Dendritic cell treated with granulocyte-macrophage colony-stimulating factor and Interleukin-4, amounts not matched to agents 40 ng/mL and 50 ng/mL, for 4 days (primary cell): ENCODE measurements around the gene LITAFD.
"Not testable (repeated sequence)": the region's sequence is repeated elsewhere in the genome, so short reads cannot be mapped to it uniquely, and the experiment has no call there.

Experiments
- H3K27ac Mint-ChIP-seq: one replicate; pipeline ENCODE4 v1.8.0; 2022; ENCODE audit warnings: mild to moderate bottlenecking, mixed read lengths
- H3K27me3 Mint-ChIP-seq: one replicate; pipeline ENCODE4 v1.8.0; 2022; ENCODE audit warnings: mild to moderate bottlenecking, mixed read lengths
- H3K36me3 Mint-ChIP-seq: one replicate; pipeline ENCODE4 v1.8.0; 2022; ENCODE audit warnings: low read depth, mixed read lengths
- H3K4me1 Mint-ChIP-seq: one replicate; pipeline ENCODE4 v1.8.0; 2022; ENCODE audit warnings: low read depth, mixed read lengths
- H3K4me3 Mint-ChIP-seq: one replicate; pipeline ENCODE4 v1.8.0; 2022; ENCODE audit warnings: mild to moderate bottlenecking, moderate library complexity, mixed read lengths
- H3K9me3 Mint-ChIP-seq: one replicate; pipeline ENCODE4 v1.8.0; 2022; ENCODE audit warnings: mixed read lengths
- intact Hi-C: fragments of 100-400 bp; cut with micrococcal nuclease; formaldehyde crosslinking; loops from one replicate; pipeline ENCODE4 v1.15.0; 2022

The LITAFD gene

DNA sequence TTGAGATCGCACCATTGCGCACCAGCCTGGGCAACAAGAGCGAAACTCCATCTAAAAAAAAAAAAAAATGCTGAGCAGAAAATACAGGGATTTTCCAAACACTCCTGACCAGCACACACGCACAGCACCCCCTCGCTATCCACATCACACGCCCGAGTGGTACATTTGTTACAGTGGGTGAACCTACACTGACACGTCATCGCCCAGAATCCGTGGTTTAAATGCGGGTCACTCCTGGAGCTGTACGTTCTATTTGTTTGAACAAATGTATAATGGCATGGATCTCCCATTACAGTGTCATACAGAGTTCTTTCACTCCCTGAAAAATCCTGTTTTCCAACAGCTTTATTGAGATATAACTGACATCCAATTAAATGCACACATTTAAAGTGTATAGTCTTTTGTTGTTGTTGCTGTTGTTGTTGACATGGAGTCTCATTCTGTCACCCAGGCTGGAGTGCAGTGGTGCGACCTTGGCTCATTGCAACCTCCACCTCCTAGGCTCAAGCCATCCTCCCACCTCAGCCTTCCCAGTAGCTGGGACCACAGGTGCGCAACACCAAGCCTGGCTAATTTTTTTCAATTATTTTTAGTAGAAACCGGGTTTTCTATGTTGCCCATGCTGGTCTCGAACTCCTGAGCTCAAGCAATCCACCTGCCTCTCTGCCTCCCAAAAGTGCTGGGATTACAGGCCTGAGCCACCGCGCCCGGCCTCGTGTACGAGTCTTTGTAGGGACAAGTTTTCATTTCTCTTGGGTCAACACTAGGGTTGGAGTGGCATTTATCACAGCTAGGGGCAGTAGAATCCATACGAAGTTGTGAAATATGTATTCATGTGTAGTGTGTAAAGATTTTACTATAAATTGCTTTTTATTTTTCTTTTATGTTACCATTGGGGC is 8.9 kb upstream of the LITAFD start:
- no peak overlapping the region for H3K27ac Mint-ChIP-seq
- H3K27me3 Mint-ChIP-seq: peaks cover 5% of the 10 kb centered on the region
- intact Hi-C loops: no loop called here
- H3K4me3 Mint-ChIP-seq: no peak overlapping the region
- no peaks in the 10 kb centered on the region for H3K36me3 Mint-ChIP-seq
- H3K4me1 Mint-ChIP-seq: peaks cover 20% of the 10 kb centered on the region
- no peaks in the 10 kb centered on the region for H3K9me3 Mint-ChIP-seq

DNA sequence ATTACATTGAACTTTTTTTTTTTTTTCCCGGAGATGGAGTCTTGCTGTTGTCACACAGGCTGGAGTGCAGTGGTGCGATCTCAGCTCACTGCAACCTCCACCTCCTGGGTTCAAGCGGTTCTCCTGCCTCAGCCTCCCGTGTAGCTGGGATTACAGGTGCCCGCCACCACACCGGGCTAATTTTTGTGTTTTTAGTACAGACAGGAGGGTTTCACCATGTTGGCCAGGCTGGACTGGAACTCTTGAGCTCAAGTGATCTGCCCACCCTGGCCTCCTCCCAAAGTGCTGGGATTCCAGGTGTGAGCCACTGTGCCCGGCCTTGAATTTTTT is 8.3 kb upstream of the LITAFD start:
- H3K9me3 Mint-ChIP-seq, H3K27ac Mint-ChIP-seq, intact Hi-C loops, H3K4me3 Mint-ChIP-seq, H3K27me3 Mint-ChIP-seq, H3K36me3 Mint-ChIP-seq: not testable (repeated sequence)
- H3K4me1 Mint-ChIP-seq: peaks cover 20% of the 10 kb centered on the region

DNA sequence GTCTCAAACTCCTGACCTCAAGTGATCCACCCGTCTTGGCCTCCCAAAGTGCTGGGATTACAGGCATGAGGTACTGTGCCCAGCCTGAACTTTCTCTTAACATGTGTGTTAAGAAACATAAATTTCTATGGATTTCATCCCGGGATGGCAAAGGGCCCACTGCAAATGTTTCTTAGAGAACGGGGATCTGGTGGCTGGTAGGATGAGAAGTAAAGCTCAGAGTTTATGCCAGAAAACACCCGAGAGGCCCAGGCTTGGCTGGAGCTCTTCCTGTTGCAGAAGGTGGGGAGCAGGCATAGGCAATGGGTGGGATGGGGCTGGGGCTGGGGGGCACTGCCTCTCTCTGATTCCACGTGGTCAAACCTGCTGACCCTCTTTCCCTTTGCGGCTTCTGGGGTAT is 7.8 kb upstream of the LITAFD start:
- intact Hi-C loops: no loop called here
- no peak overlapping the region for H3K27ac Mint-ChIP-seq

DNA sequence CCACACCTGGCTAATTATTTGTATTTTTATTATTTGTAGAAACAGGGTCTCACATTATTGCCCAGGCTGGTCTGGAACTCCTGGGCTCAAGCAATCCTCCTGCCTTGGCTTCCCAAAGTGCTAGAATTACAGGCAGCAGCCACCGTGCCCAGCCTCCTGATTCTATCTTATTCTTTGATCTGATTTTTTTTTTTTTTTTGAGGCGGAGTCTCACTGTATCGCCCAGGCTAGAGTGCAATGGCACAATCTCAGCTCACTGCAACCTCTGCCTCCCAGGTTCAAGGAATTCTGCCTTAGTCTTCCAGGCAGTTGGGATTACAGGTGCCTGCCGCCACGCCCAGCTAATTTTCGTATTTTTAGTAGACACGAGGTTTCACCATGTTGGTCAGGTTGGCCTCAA is 6.8 kb upstream of the LITAFD start:
- intact Hi-C loops: not testable (repeated sequence)

More for the DNA sequence above, 7.8 kb upstream of the LITAFD start:
- H3K27me3 Mint-ChIP-seq: peaks cover 5% of the 10 kb centered on the region
- H3K36me3 Mint-ChIP-seq: no peaks in the 10 kb centered on the region
- H3K9me3 Mint-ChIP-seq: no peaks in the 10 kb centered on the region
- no peak overlapping the region for H3K4me3 Mint-ChIP-seq
- peaks cover 16% of the 10 kb centered on the region for H3K4me1 Mint-ChIP-seq

DNA sequence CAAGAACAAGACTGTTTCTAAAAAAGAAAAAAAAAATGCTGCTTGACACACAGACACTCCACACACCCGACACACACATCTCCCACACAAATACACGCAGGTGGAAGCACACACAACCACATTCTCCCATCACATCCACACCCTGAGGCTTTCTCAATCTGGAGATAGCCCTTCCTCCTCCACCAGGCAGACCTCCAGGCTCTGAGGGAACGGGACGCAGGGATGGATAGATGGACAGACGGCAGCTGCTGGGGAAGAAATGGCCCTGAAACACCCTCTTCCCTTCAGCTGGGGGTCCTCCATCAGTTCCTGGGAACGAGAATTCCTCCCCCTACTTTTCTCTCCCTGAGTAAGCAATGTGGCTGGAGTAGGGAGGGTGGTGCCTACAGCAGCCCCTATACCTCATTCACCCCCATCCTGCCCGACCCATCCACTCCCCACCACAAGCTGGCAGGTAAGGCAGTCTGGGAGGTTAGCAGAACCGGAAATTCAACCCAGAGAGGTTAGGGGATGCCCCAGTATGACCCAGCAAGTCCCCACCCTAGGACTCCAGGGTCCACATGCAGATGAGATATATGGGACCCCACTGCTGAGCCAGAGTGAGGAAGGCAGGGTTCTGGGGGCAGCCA is 4.1 kb upstream of the LITAFD start:
- H3K9me3 Mint-ChIP-seq: no peaks in the 10 kb centered on the region
- H3K36me3 Mint-ChIP-seq: no peaks in the 10 kb centered on the region
- no peaks in the 10 kb centered on the region for H3K4me1 Mint-ChIP-seq
- H3K27me3 Mint-ChIP-seq: peaks cover 5% of the 10 kb centered on the region
- no peak overlapping the region for H3K4me3 Mint-ChIP-seq
- H3K27ac Mint-ChIP-seq: no peak overlapping the region
- intact Hi-C loops: no loop called here

More for the DNA sequence above, 6.8 kb upstream of the LITAFD start:
- not testable (repeated sequence) for H3K9me3 Mint-ChIP-seq, H3K27me3 Mint-ChIP-seq, H3K4me3 Mint-ChIP-seq, H3K4me1 Mint-ChIP-seq, H3K27ac Mint-ChIP-seq, H3K36me3 Mint-ChIP-seq

DNA sequence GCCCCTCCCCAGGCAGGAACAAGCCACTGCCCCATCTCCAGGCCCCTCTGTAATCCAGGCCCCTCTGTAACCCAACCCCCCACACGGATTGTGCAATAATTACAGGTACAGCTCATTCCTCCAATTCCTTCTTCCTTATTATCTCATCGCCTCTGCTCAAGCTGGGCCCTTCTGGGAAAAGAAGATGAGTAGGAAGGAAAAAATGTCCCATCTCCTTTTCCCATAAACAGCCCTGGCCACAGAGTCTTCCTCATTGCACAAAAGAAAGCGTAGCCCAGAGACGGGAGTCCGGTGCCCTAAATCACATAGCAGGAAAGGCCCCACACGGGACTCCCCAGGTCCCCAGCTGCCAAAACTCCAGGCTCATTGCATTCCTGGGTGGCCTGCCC is 3.6 kb upstream of the LITAFD start:
- Mint-ChIP-seq H3K4me1 (no peaks in the 10 kb centered on the region), H3K27me3 (peaks cover 5% of the 10 kb centered on the region), H3K36me3 (no peaks in the 10 kb centered on the region), H3K4me3 (no peak overlapping the region), H3K9me3 (no peaks in the 10 kb centered on the region), H3K27ac (no peak overlapping the region)
- intact Hi-C loops: no loop called here

DNA sequence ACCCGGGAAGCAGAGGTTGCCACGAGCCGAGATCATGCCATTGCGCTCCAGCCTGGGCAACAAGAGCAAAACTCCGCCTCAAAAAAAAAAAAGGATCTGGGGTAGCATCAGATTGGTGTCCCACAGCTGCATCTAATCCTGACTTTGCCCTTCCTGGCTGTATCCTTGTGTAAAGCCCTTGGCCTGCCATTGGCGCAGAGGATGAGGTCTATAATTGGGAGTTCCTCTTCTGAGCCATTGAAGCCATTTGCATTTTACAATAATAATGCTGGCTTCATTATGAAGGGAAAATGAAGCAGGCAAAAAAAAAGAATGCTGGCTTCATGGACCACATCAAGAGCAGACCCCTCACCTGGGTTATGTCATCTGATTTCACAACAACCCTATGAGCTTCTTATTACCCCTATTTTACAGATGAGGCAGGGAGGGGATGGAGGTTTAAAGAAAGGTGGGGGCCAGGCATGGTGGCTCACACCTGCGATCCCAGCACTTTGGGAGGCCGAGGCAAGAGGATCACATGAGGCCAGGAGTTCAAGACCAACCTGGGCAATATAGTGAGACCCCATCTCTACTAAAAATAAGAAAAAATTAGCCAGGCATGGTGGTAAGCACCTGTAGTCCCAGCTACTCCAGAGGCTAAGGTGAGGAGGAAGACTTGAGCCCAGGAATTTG is 1.2 kb upstream of the LITAFD start:
- H3K27ac Mint-ChIP-seq: no peak overlapping the region
- H3K36me3 Mint-ChIP-seq: no peaks in the 10 kb centered on the region
- intact Hi-C loops: loop anchor here (1.0 to 5.0 kb wide), 2 partner anchors 219 to 314 kb away; no protein-coding TSS in a partner anchor
- H3K4me1 Mint-ChIP-seq: no peaks in the 10 kb centered on the region
- peaks cover 7% of the 10 kb centered on the region for H3K27me3 Mint-ChIP-seq
- H3K9me3 Mint-ChIP-seq: no peaks in the 10 kb centered on the region
- H3K4me3 Mint-ChIP-seq: no peak overlapping the region

DNA sequence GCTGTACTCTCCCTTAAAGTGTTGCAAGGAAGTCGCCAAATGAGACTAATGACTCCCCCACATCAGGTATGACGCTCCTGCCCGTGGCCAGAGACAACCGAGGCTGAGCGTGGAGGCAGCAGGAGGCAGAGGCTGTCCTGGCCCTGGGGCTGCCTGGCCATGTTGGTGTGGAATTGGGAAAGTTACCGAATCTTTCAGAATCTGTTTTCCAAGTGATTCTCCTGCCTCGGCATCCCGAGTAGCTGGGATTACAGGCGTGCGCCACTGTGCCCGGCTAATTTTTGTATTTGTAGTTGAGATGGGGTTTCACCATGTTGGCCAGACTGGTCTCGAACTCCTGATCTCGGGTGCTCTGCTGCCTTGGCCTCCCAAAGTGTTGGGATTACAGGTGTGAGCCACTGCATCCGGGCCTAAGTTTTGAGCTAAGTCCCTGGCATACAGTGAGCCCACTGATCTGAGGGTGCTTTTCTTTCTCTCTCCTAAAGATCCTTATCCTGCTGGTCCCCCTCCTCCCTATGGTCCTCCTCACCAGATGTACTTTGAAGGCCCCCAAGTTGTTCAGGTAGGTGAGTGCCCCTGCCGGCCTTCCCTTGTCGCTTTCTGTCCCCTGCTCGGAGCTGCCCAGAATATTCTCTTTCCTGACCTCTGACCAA is 700 bp downstream of the LITAFD start:
- Mint-ChIP-seq H3K4me1 (peaks cover 7% of the 10 kb centered on the region), H3K27ac (no peak overlapping the region), H3K27me3 (peaks cover 23% of the 10 kb centered on the region), H3K9me3 (no peaks in the 10 kb centered on the region), H3K4me3 (no peak overlapping the region), H3K36me3 (peaks cover 10% of the 10 kb centered on the region)
- intact Hi-C loops: loop anchor here (5.0 kb wide), 1 partner anchor 221 kb away; no protein-coding TSS in a partner anchor

DNA sequence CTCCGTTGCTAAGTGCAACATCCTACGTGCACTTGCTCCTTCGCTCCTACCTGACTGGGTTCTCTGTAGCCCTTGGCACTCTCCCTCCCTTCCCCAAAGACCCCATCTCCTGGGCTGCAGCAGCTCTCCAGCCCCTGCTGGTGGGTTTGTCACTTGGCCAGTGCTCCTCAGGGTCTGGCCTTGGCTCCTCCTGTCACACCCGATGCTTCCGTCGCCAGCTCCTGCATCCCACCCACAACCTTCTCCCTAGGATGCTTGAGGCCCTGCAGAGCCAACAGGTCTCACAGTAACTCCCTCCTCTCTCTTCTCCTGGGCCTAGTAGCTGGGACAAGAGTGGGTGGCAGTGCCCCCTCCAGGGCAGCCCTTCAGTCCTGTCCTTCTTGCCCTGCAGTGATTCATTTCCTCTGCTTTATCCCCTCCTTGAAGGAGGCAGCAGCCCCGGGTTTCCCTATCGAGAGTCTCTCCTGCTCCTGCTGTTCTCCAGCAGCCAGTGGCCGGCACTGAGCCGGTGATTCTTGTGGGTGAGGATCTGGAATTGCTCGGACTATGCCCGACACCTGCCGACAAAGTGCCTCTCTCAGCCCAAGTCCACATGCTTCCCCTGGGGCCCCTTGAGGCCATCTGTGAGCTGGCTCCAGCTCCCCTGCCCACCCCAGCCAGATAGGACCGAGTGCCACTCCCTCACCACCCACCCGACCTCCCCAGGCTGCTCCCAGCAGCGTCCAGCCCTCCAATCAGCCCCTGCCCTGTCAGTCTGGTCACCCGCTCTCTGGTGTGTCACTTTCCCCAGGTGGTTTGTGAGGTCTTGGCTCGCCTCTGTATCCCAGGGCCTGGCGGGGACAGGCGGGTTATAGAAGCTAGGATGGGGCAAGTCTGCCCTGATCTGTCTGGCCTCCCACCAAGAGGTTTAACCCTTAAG is 3.8 kb downstream of the LITAFD start:
- H3K4me3 Mint-ChIP-seq: no peak overlapping the region
- H3K36me3 Mint-ChIP-seq: peaks cover 30% of the 10 kb centered on the region
- H3K9me3 Mint-ChIP-seq: no peaks in the 10 kb centered on the region
- H3K27ac Mint-ChIP-seq: no peak overlapping the region
- H3K4me1 Mint-ChIP-seq: peaks cover 7% of the 10 kb centered on the region
- H3K27me3 Mint-ChIP-seq: peaks cover 24% of the 10 kb centered on the region
- intact Hi-C loops: no loop called here

DNA sequence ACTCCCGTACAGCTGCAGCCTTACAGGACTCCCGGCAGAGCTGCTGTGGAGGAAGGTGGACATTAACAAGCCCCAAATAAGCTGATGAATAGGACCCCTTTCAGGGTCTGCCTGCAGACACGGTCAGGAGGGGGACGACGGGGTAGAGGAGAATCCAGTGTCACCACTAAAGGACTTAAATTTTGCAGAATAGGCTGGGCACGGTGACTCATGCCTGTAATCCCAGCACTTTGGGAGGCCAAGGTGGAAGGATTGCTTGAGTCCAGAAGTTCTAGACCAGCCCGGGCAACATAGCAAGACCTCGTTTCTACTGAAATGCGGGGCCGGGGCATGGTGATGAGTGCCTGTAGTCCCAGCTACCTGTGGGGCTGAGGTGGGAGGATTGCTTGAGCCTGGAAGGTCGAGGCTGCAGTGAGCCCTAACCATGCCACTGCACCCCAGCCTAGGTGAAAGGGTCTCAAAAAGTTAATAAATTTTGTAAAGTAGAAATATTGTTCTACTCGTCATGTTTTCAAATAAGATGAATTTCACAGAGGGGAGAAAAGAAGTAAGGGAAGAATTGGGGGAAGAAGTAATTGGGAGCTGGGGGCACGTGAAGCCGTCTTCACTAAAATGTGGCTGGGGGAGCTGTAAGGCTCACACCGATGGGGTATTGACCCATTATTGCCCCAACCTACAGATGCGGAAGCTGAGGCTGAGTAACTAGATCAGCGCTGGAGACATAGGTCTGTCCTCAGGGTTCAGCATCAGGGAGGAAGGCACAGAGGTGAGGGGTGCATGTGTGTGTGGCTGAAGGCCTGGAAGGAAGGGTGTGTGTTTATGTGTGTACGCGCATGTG is 4.7 kb downstream of the LITAFD start:
- peaks cover 39% of the 10 kb centered on the region for H3K36me3 Mint-ChIP-seq
- peaks cover 7% of the 10 kb centered on the region for H3K4me1 Mint-ChIP-seq
- H3K9me3 Mint-ChIP-seq: no peaks in the 10 kb centered on the region
- peaks cover 24% of the 10 kb centered on the region for H3K27me3 Mint-ChIP-seq
- no peak overlapping the region for H3K4me3 Mint-ChIP-seq
- no peak overlapping the region for H3K27ac Mint-ChIP-seq
- intact Hi-C loops: no loop called here

DNA sequence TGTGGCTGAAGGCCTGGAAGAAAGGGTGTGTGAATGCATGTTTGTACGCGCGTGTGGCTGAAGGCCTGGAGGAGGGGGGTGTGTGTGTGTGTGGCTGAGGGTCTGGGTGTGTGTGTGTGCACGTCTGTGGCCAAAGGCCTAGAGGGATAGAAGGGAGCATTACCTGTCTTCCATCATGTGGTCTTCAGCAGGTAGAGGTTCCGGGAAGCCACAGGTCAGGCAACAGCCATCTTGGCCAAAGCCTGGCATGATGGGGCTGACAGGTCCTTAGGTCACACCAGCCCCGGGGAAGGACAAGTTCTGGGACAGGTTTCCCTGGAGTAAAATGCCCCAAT is 5.2 kb downstream of the LITAFD start:
- Mint-ChIP-seq H3K27ac (no peak overlapping the region), H3K4me1 (peaks cover 7% of the 10 kb centered on the region), H3K27me3 (peaks cover 24% of the 10 kb centered on the region), H3K36me3 (peaks cover 45% of the 10 kb centered on the region), H3K9me3 (no peaks in the 10 kb centered on the region), H3K4me3 (no peak overlapping the region)
- intact Hi-C loops: no loop called here

DNA sequence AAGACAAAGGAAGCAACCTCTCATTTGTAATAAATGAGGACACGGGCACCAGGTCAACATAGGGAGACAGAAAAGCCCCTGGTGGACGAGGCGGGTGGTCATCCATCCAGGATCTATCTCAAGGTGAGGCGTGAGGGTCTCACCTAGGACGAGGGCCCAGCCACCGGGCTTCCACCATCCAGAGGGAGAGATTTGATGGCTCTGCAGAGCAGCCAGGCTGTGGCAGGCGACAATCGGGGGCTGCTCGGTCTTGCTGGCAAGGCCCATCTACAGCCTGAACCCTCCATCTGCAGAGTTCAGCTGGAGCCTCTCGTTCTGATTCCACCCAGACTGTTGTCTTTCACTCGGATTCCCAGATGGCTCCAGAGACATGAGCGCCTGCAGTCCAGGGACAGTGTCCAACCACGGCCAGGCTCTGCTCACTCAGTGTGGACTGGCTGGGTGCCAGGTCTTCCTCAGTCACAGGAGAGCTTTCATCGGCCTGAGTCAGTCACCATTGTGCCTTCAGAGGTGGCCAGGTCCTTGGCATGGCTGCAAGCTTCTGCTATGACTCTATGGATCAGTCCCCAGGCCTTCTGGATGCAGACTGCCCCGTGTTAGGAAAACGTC is 5.9 kb downstream of the LITAFD start:
- no peak overlapping the region for H3K4me3 Mint-ChIP-seq
- no peaks in the 10 kb centered on the region for H3K9me3 Mint-ChIP-seq
- H3K27ac Mint-ChIP-seq: no peak overlapping the region
- peaks cover 7% of the 10 kb centered on the region for H3K4me1 Mint-ChIP-seq
- H3K36me3 Mint-ChIP-seq: peaks cover 52% of the 10 kb centered on the region
- intact Hi-C loops: no loop called here
- H3K27me3 Mint-ChIP-seq: peaks cover 24% of the 10 kb centered on the region
